Activated naive CD8-positive, alpha-beta T cell (primary cell): Measurements from ENCODE around the gene GALNT12.

Experiments
- H3K27ac Mint-ChIP-seq: one replicate; pipeline ENCODE4 v1.8.0; 2021; ENCODE audit warnings: mixed read lengths
- H3K27me3 Mint-ChIP-seq: one replicate; pipeline ENCODE4 v1.8.0; 2021; ENCODE audit warnings: mixed read lengths
- H3K36me3 Mint-ChIP-seq: one replicate; pipeline ENCODE4 v1.8.0; 2021; ENCODE audit warnings: mixed read lengths
- H3K4me1 Mint-ChIP-seq: one replicate; pipeline ENCODE4 v1.8.0; 2021; ENCODE audit warnings: low read depth, mixed read lengths
- H3K4me3 Mint-ChIP-seq: one replicate; pipeline ENCODE4 v1.8.0; 2021; ENCODE audit warnings: mild to moderate bottlenecking, mixed read lengths
- H3K9me3 Mint-ChIP-seq: one replicate; pipeline ENCODE4 v1.8.0; 2021; ENCODE audit warnings: low read depth, mixed read lengths

Gene GALNT12

GRCh38 chr9:98894761-98895160, 87.3 kb downstream of the GALNT12 start:
- no peak overlapping the region for H3K27ac Mint-ChIP-seq

GRCh38 chr9:98896632-98897031, 89.2 kb downstream of the GALNT12 start:
- peaks cover 7% of the 10 kb centered on the region for H3K4me1 Mint-ChIP-seq
- no peaks in the 10 kb centered on the region for H3K36me3 Mint-ChIP-seq
- H3K9me3 Mint-ChIP-seq: no peaks in the 10 kb centered on the region
- no peak overlapping the region for H3K4me3 Mint-ChIP-seq
- H3K27ac Mint-ChIP-seq: no peak overlapping the region
- peaks cover 7% of the 10 kb centered on the region for H3K27me3 Mint-ChIP-seq

More at GRCh38 chr9:98894761-98895160, 87.3 kb downstream of the GALNT12 start:
- H3K36me3 Mint-ChIP-seq: no peaks in the 10 kb centered on the region
- peaks cover 7% of the 10 kb centered on the region for H3K27me3 Mint-ChIP-seq
- no peaks in the 10 kb centered on the region for H3K9me3 Mint-ChIP-seq
- H3K4me3 Mint-ChIP-seq: no peak overlapping the region
- peaks cover 6% of the 10 kb centered on the region for H3K4me1 Mint-ChIP-seq

- peaks cover 7% of the 10 kb centered on the region for H3K27me3 Mint-ChIP-seq
- H3K36me3 Mint-ChIP-seq: no peaks in the 10 kb centered on the region
- no peak overlapping the region for H3K27ac Mint-ChIP-seq
- H3K4me1 Mint-ChIP-seq: peaks cover 7% of the 10 kb centered on the region
- H3K9me3 Mint-ChIP-seq: no peaks in the 10 kb centered on the region
- no peak overlapping the region for H3K4me3 Mint-ChIP-seq
Measured at GRCh38 chr9:98897745-98898144, 90.3 kb downstream of the GALNT12 start.

GRCh38 chr9:98899408-98900056, 92.1 kb downstream of the GALNT12 start:
- Mint-ChIP-seq H3K9me3 (no peaks in the 10 kb centered on the region), H3K4me1 (peaks cover 7% of the 10 kb centered on the region), H3K27ac (no peak overlapping the region), H3K27me3 (peaks cover 7% of the 10 kb centered on the region), H3K4me3 (no peak overlapping the region), H3K36me3 (no peaks in the 10 kb centered on the region)
